ENCODE data around the gene PPL.

DNA sequence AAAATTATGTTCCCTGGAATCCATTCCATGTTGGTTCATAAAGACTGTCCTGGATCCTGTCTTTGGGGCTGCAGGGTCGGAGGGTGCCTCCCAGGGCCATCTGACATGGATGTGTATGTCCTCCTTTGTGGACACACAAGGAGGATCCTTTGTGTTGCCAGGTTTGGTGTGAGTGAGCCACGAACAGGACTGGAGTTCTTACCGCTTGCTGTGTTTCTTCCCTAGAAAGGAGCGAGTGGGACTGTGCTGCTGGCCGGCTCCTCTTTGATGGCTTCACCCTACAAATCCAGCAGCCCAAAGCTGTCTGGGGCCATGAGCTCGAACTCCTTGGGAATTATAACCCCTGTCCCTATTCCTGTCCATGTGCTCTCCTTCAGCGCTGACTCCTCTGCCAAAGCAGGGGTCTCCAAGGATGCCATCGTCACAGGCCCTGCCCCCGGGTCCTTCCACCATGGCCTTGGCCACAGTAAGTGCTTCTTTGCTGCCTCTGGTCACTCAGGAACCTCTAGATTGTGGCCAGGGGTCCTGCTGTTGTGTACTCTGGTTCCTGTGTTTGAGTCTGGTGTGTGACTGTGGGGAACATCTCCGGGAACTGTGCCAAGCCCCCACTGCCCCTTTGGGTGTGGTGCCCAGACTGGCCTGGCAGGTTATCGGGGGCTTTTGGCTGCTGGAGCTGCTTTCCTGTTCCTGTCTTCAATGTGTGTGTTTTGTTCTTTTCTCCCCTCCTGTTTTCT, 60.1 kb downstream of the PPL start:
- TF ChIP-seq, protein P1, sequence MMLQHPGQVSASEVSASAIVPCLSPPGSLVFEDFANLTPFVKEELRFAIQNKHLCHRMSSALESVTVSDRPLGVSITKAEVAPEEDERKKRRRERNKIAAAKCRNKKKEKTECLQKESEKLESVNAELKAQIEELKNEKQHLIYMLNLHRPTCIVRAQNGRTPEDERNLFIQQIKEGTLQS (IDR thresholded peaks at IDR 0.05), result no peak
- TF ChIP-seq POLR2A (IDR thresholded peaks at IDR 0.05; ENCODE audit: borderline replicate concordance, extremely low read depth, insufficient read depth, insufficient read length) (no peak), POLR2AphosphoS5 (IDR thresholded peaks at IDR 0.05; ENCODE audit: low read depth, low read length) (no peak), CBX3 (IDR thresholded peaks at IDR 0.05; ENCODE audit: low read depth) (no peak), CEBPB (IDR thresholded peaks at IDR 0.05; ENCODE audit: low read depth) (no peak), SP1 (IDR thresholded peaks at IDR 0.05; ENCODE audit: low read depth) (no peak), ELF1 (IDR thresholded peaks at IDR 0.05; ENCODE audit: borderline replicate concordance, low read depth) (no peak), YY1 (IDR thresholded peaks at IDR 0.05; ENCODE audit: extremely low read depth, insufficient replicate concordance, low read depth, low read length) (no peak)
- TF ChIP-seq, protein P2, sequence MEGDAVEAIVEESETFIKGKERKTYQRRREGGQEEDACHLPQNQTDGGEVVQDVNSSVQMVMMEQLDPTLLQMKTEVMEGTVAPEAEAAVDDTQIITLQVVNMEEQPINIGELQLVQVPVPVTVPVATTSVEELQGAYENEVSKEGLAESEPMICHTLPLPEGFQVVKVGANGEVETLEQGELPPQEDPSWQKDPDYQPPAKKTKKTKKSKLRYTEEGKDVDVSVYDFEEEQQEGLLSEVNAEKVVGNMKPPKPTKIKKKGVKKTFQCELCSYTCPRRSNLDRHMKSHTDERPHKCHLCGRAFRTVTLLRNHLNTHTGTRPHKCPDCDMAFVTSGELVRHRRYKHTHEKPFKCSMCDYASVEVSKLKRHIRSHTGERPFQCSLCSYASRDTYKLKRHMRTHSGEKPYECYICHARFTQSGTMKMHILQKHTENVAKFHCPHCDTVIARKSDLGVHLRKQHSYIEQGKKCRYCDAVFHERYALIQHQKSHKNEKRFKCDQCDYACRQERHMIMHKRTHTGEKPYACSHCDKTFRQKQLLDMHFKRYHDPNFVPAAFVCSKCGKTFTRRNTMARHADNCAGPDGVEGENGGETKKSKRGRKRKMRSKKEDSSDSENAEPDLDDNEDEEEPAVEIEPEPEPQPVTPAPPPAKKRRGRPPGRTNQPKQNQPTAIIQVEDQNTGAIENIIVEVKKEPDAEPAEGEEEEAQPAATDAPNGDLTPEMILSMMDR (IDR thresholded peaks at IDR 0.05 in 2 of 3, conservative IDR thresholded peaks at IDR 0.05 in 1 of 3; ENCODE audit: borderline replicate concordance in 1 of 3, insufficient read depth in 1 of 3, low read depth in 2 of 3, low read length in 2 of 3), result no peak
